Type B pancreatic cell (in vitro differentiated cells): ENCODE results near the gene SHISA6. TPM values are rescaled to one million over a fixed set of nuclear protein-coding genes. Genes with fewer than 3 reads are reported as not detected.

Source experiments
- DNase-seq: peaks from one replicate; pipeline ENCODE4 v3.0.0; 2021; ENCODE audit warnings: mixed read lengths; ENCODE audit not compliant: unreplicated experiment; ENCODE audit errors: extremely low spot score
- H3K27ac Mint-ChIP-seq: 2 replicates; pipeline ENCODE4 v1.8.0; 2021; ENCODE audit warnings: mild to moderate bottlenecking, mixed read lengths
- H3K27me3 Mint-ChIP-seq: 2 replicates; pipeline ENCODE4 v1.8.0; 2021; ENCODE audit warnings: mixed read lengths
- H3K36me3 Mint-ChIP-seq: 2 replicates; pipeline ENCODE4 v1.8.0; 2021; ENCODE audit warnings: mixed read lengths
- H3K4me1 Mint-ChIP-seq: one replicate; pipeline ENCODE4 v1.8.0; 2021; ENCODE audit warnings: mixed read lengths; ENCODE audit not compliant: unreplicated experiment
- H3K4me3 Mint-ChIP-seq: 2 replicates; pipeline ENCODE4 v1.8.0; 2021; ENCODE audit warnings: mild to moderate bottlenecking, mixed read lengths
- H3K9me3 Mint-ChIP-seq: 2 replicates; pipeline ENCODE4 v1.8.0; 2021; ENCODE audit warnings: mixed read lengths
- CTCF ChIP-seq: fragments of 200-600 bp; sonication (generic); conservative IDR thresholded peaks from 2 replicates; pipeline ENCODE4 v1.5.0; 2021; ENCODE audit warnings: antibody characterized with exemption, mild to moderate bottlenecking
- total RNA-seq: library from RNA; stranded (reverse); gene quantifications from 2 replicates; pipeline ENCODE4 v1.2.1, GENCODE V29; 2021; ENCODE audit warnings: low replicate concordance

Gene SHISA6
- total RNA-seq, 1 donor from 2014 or later, result 5.0 TPM

- H3K4me1 Mint-ChIP-seq, result no peaks in the 10 kb centered on the region
- no peak for TF ChIP-seq CTCF
- no peak overlapping the region for H3K4me3 Mint-ChIP-seq
- peaks cover 3% of the 10 kb centered on the region for H3K27me3 Mint-ChIP-seq
- no peak overlapping the region for H3K27ac Mint-ChIP-seq
- no peaks in the 10 kb centered on the region for H3K36me3 Mint-ChIP-seq
- DNase-seq, result no peak
- H3K9me3 Mint-ChIP-seq, result no peaks in the 10 kb centered on the region
These were observed 125.3 kb downstream of the SHISA6 start for GRCh38 chr17:11366272-11366850.

DNA sequence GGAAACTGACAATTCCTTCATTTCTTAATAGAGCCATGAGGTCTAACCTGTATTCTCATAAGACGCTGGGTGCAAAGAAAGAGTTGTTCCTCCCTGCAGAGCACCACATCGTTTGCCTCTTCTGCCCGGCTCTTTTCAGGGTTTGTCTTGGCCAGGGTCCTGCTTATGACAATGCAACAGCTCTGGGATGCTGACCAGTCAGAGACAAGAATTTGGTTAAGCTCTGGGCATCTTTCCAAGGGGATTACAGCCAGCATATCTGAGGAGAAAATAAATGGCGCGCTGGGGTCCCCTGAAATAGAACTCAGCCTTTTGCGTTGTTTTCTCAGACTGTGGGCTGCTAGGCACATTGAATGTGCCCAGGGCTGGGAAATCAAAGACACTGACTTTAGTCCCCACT lies 128.6 kb downstream of the SHISA6 start:
- Mint-ChIP-seq H3K36me3 (no peaks in the 10 kb centered on the region), H3K4me1 (no peaks in the 10 kb centered on the region), H3K4me3 (no peak overlapping the region), H3K27ac (no peak overlapping the region), H3K9me3 (no peaks in the 10 kb centered on the region), H3K27me3 (peaks cover 3% of the 10 kb centered on the region)
- no peak for DNase-seq
- TF ChIP-seq CTCF, result no peak

GRCh38 chr17:11372692-11373091 lies 131.7 kb downstream of the SHISA6 start:
- Mint-ChIP-seq H3K36me3 (no peaks in the 10 kb centered on the region), H3K27ac (no peak overlapping the region), H3K4me1 (no peaks in the 10 kb centered on the region), H3K27me3 (no peaks in the 10 kb centered on the region), H3K4me3 (no peak overlapping the region), H3K9me3 (no peaks in the 10 kb centered on the region)
- DNase-seq, result no peak
- TF ChIP-seq CTCF, result no peak

GRCh38 chr17:11378506-11378905 lies 137.5 kb downstream of the SHISA6 start:
- DNase-seq, result no peak
- Mint-ChIP-seq H3K27ac (no peak overlapping the region), H3K4me1 (no peaks in the 10 kb centered on the region), H3K27me3 (peaks cover 7% of the 10 kb centered on the region), H3K4me3 (no peak overlapping the region), H3K36me3 (no peaks in the 10 kb centered on the region), H3K9me3 (no peaks in the 10 kb centered on the region)
- no peak for TF ChIP-seq CTCF

- H3K36me3 Mint-ChIP-seq, result no peaks in the 10 kb centered on the region
- no peak for DNase-seq
- no peaks in the 10 kb centered on the region for H3K4me1 Mint-ChIP-seq
- H3K27ac Mint-ChIP-seq, result no peak overlapping the region
- no peak for TF ChIP-seq CTCF
- peaks cover 7% of the 10 kb centered on the region for H3K27me3 Mint-ChIP-seq
- H3K9me3 Mint-ChIP-seq, result no peaks in the 10 kb centered on the region
- no peak overlapping the region for H3K4me3 Mint-ChIP-seq
These were observed 139.7 kb downstream of the SHISA6 start for GRCh38 chr17:11380761-11381160.

- H3K27me3 Mint-ChIP-seq, result peaks cover 7% of the 10 kb centered on the region
- no peak overlapping the region for H3K27ac Mint-ChIP-seq
- no peak overlapping the region for H3K4me3 Mint-ChIP-seq
- no peaks in the 10 kb centered on the region for H3K36me3 Mint-ChIP-seq
- peaks cover 4% of the 10 kb centered on the region for H3K4me1 Mint-ChIP-seq
- DNase-seq, result no peak
- no peak for TF ChIP-seq CTCF
- no peaks in the 10 kb centered on the region for H3K9me3 Mint-ChIP-seq
These were observed 142.1 kb downstream of the SHISA6 start for GRCh38 chr17:11383157-11383556.
